ENCODE data around the gene DMRTA2.

The DMRTA2 gene
- long read RNA-seq, donor 1 = 0 reads
- long read RNA-seq, donor 2 = 0 reads
- long read RNA-seq, donor 3 = 0 reads
- long read RNA-seq, donor 4 = 0 reads
- long read RNA-seq, donor 5 = 0 reads
- long read RNA-seq, donor 6 = 0 reads
- long read RNA-seq, donor 7 = 0 reads
- long read RNA-seq, donor 8 = 0 reads

DNA sequence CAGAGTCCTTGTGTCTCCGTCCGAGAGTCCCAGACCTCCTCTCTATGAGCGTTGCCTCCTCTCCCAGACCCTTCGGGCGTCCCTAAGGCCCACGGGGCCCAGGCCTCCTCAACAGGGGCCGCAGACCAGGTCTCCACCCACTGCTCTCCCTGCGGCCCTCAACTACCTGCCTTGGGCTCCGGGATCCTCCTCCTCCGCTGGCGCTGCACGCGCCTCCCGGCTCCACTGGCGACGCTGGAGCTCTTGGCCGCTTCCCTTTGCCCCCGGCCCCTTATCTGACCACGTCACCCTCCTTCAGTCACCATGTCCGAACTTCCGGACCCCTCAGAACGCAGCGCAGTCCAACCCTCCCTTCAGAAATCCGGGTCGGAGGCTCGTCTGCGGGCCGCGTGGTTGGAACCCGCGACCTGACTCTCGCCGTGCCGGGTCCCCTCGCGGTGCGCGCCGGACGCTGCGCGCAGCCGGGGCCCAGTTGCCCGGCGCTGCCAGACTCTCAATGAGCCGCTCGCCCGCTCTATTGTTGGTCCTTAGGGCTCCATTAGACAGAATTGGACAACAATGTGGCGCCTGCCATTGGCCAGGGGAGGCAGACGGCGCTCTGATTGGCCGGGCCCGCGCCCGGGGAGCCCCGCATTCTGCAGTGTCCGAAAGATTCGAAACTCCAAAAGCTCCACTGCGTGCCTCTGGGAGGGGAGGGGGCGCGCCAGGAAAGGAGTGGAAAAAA, at the start of gene DMRTA2:
DMRTA2 (minus strand) TSS at position 498 of the 724 bp plus-strand sequence. CDS start 1,907 bp downstream, outside the sequence.
- peak; percentile 62 for DNase-seq

DNA sequence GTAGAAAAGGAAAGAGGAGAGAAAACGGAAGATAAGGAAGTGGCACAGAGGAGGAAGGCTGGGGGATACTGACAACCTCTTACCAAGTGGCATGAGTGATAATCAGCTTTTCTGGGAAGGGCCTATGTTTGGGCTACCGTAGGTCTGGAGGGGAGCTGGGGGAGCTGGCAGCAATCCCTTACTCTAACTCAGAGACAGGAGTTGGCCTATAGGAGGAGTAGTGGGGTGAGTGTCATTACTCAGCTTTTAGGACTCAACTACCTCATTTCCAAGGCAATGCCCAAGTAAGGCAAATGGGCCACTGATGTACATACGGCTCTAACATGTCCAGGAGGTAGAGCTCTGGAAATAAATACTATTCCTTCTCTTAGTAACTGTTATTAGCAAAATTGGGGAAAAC, 48.7 kb upstream of the DMRTA2 start:
- DNase-seq = no peak

GRCh38 chr1:50462964-50463363, 39.7 kb upstream of the DMRTA2 start:
- no peak for DNase-seq

GRCh38 chr1:50458507-50458906, 35.3 kb upstream of the DMRTA2 start:
- no peak for DNase-seq

DNA sequence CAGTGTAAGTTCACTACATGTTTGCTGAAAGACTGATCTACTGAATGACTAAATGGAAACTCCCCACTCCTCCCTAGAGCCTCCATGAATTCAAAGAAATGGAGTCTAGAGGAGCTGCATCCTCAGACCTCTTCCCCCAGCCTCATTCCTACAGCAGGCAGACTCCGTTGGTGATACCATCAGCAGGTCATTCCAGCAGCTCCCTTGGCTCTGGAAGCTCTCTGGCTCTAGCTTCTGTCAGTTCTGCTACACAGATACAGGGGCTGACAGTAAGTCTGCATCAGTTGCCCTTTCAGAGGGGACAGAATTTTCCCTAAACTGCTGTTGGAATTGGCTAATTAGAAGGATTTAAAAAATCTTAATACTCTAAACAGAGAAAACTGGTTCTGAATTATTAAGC, 31.7 kb upstream of the DMRTA2 start:
- DNase-seq = no peak

DNA sequence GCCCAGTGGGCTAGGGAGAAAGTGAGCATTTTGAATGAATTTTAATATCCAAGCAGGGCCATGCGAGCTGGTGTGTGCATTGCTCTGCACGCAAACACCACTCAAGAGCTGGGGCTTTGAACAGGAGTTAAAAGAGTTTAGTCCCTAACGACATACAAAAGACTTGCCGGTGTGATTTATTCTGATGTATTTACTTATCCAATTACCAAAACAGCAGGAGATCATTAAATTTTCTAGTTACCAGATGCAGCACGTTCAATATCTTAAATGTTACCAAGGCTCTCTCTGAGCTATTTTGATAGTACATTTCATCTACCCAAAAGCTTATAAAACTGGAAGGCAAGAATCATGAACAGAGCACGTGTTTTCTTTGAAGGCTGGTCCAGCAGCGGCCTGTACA, 30.0 kb upstream of the DMRTA2 start:
- DNase-seq = no peak

- no peak for DNase-seq
Observed at GRCh38 chr1:50452700-50453099, 29.5 kb upstream of the DMRTA2 start.

- no peak for DNase-seq
Observed at GRCh38 chr1:50450861-50451653, 27.8 kb upstream of the DMRTA2 start.

- DNase-seq = no peak
Observed at GRCh38 chr1:50447961-50448360, 24.7 kb upstream of the DMRTA2 start.

DNA sequence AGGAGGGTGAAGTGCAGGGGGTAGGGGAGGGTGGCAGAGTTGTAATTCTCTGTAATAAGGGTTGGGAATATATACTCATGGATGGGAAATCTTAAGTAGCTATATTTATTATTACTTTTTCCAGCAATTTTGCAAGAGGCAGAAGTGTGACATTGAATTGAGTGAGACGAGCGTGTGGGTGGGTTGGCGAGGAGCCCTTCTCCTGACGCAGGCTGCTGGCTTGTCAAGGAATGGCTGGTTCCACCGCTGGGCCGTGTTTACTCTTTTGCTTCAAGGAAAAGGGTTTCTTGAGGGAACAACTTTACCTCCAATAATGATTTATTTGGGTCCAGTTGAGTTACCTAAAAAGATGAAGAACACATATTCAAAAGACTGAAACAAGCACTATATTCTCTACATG, 17.9 kb upstream of the DMRTA2 start:
- no peak for DNase-seq

- no peak for DNase-seq
Observed at GRCh38 chr1:50438945-50439344, 15.7 kb upstream of the DMRTA2 start.

GRCh38 chr1:50436489-50436888, 13.2 kb upstream of the DMRTA2 start:
- no peak for DNase-seq

GRCh38 chr1:50430010-50430405, 6.8 kb upstream of the DMRTA2 start:
- DNase-seq = no peak

DNA sequence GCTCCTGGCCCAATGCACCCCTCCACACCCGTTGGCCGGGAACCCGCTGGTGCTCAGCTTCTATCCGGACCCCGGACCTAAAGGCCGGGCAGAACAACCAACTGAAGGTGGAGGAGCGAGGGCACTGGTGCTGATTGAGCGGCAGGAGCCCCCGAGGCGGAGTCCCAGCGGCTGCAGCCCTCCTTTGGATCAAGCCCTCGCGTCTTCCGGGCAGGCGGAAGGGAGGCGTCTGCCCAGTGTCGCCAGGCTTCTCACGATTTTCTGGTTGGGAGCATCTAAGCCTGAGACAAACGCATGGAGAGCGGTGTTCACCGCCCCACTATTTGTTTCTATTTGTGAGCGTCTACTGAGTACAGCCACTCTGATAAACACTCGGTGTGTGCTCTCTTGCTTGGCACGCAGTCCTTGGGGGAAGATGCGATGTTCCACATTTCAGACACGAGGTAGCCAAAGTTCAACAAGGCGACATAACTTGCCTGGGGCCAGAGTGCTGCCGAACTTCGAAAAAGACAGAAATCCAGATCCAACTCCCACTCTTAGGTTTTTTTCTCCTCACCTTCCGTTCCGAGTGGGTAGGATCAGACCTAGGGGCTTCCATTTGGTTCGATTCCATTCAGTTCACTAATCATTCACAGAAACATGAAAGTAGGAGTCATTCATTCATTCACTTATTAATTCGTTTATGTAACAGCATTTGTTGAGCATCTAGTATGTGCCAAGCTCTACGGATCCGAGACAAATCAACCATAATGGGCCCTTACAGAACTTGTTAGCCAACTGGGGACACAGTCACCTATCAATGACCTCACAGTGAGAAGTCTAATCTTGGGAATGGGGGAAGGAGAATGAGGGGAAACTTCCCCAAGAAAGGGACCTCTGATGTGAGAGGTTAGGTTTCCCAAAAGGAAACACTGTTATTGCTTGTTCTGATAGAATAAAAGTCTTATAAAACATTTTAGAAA, 4.9 kb upstream of the DMRTA2 start:
- peak; percentile 68 for DNase-seq

DNA sequence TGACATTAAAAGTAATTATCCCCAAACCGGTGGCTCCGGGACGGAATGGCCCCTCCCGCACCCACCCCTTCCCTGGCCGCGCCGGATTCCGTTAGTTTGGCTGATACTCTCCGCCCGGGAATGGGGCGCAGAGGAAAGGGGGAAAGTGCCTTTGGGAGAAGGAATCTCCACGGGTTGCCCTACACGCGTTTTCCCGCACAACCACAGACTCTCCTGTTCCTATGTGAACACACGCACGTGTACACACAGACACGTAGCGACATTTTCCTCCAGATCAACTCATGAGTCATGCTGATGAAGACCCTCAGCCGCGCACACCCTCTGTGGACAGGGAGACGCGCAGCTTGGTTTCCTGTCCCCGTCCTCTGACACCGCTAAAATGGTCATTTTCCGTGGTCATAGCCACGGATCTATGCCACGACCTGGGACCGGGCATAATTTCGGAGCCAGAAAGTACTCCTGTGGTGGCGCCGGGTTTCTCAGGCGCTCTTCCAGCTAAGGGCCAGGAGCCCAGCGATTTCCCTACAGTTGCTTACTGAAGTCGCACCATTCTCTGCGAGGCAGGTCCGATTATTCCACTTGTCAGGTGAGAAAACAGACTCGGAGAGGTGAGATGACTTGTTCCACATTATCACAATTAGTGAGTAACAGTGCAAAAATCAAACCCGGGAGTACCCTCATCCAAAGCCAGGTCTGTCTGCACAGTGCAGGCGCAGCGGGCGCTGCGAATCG, 4.0 kb upstream of the DMRTA2 start:
- DNase-seq = peak; percentile 71

GRCh38 chr1:50426702-50427085, 3.5 kb upstream of the DMRTA2 start:
- peak; percentile 53 for DNase-seq

GRCh38 chr1:50426108-50426700, 3.0 kb upstream of the DMRTA2 start:
- peak; percentile 55 for DNase-seq

GRCh38 chr1:50425376-50426107, 2.3 kb upstream of the DMRTA2 start:
- peak; percentile 71 for DNase-seq

DNA sequence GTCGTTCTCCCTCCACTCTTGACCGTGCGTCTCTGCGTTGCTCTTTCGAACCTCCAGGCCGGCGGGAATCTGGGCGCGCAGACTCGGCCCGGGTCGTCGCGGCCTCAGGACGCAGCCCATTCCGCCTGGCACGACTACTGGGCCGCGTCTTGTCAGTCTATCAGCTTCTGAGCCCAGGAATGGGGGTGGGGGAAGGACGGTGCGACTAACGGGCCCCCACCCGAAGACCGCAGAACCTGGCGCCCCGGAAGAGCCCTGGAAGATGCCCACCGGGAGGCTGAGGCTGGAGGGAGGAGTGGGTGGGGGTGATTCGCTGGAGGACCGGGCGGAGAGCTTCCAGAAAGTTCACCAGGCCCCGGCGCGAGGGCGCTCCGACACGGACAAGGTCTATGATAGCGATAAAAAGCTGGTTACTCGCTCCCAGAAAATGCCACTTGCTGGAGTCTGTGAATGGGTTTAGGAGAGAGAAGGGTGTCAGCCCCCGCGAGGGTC, 1.7 kb upstream of the DMRTA2 start:
- peak; percentile 63 for DNase-seq

Data from right kidney (tissue), 9 donors.